Urothelium cell line (cell line): ENCODE data around the gene PTPRG.

ENCODE experiments used
- DNase-seq: peaks from one replicate; pipeline ENCODE4 v3.0.0; 2011; ENCODE audit warnings: low spot score, mixed read lengths
- FAIRE-seq: peaks from 2 replicates; lab custom pipeline; 2011; peaks lifted over from hg19 to GRCh38; lab: Jason Lieb, UNC

PTPRG gene

GRCh38 chr3:61648481-61648880 is 87.1 kb downstream of the PTPRG start:
- no peak for DNase-seq
- FAIRE-seq: no peak

GRCh38 chr3:61649381-61650170 is 88.2 kb downstream of the PTPRG start:
- no peak for DNase-seq
- FAIRE-seq: no peak

GRCh38 chr3:61650276-61650675 is 88.9 kb downstream of the PTPRG start:
- no peak for FAIRE-seq
- DNase-seq: peak; percentile 58

- DNase-seq (no peak), FAIRE-seq (no peak)
These were observed 89.5 kb downstream of the PTPRG start for GRCh38 chr3:61650719-61651410.

GRCh38 chr3:61657689-61658088 is 96.3 kb downstream of the PTPRG start:
- peak; percentile 85 for FAIRE-seq

GRCh38 chr3:61662861-61663260 is 101.5 kb downstream of the PTPRG start:
- no peak for DNase-seq
- FAIRE-seq: no peak

More at GRCh38 chr3:61657689-61658088, 96.3 kb downstream of the PTPRG start:
- DNase-seq: no peak

- DNase-seq: no peak
- FAIRE-seq: no peak
These were observed 102.2 kb downstream of the PTPRG start for GRCh38 chr3:61663356-61664104.

GRCh38 chr3:61664105-61664482 is 102.7 kb downstream of the PTPRG start:
- peak; percentile 74 for DNase-seq
- no peak for FAIRE-seq

GRCh38 chr3:61665121-61665520 is 103.8 kb downstream of the PTPRG start:
- no peak for FAIRE-seq

GRCh38 chr3:61665987-61666386 is 104.6 kb downstream of the PTPRG start:
- no peak for FAIRE-seq
- DNase-seq: no peak

More at GRCh38 chr3:61665121-61665520, 103.8 kb downstream of the PTPRG start:
- no peak for DNase-seq

GRCh38 chr3:61666615-61667330 is 105.4 kb downstream of the PTPRG start:
- DNase-seq (no peak), FAIRE-seq (no peak)

- no peak for FAIRE-seq
- no peak for DNase-seq
These were observed 106.0 kb downstream of the PTPRG start for GRCh38 chr3:61667383-61667782.

- DNase-seq (no peak), FAIRE-seq (no peak)
These were observed 106.4 kb downstream of the PTPRG start for GRCh38 chr3:61667814-61668213.

- FAIRE-seq: no peak
- no peak for DNase-seq
These were observed 107.0 kb downstream of the PTPRG start for GRCh38 chr3:61668317-61668864.

GRCh38 chr3:61669203-61669602 is 107.8 kb downstream of the PTPRG start:
- DNase-seq: no peak
- no peak for FAIRE-seq

GRCh38 chr3:61669668-61670299 is 108.4 kb downstream of the PTPRG start:
- peak; percentile 45 for DNase-seq
- FAIRE-seq: peak; percentile 83

- FAIRE-seq (no peak), DNase-seq (no peak)
These were observed 112.3 kb downstream of the PTPRG start for GRCh38 chr3:61673651-61674050.

- DNase-seq (no peak), FAIRE-seq (no peak)
These were observed 113.2 kb downstream of the PTPRG start for GRCh38 chr3:61674596-61674995.

- FAIRE-seq: no peak
- DNase-seq: no peak
These were observed 117.7 kb downstream of the PTPRG start for GRCh38 chr3:61679026-61679425.

- FAIRE-seq (no peak), DNase-seq (no peak)
These were observed 119.2 kb downstream of the PTPRG start for GRCh38 chr3:61680617-61681016.
